ENCODE data around the gene STK35.
A peak's percentile ranks its signal among the peaks of the same experiment; 100 is the strongest.

STK35 gene

GRCh38 chr20:2066461-2067122 lies 35.0 kb upstream of the STK35 start:
- no peak for DNase-seq (ENCODE audit: low read depth)

GRCh38 chr20:2080532-2081224 lies 20.9 kb upstream of the STK35 start:
- DNase-seq (ENCODE audit: low read depth), result no peak
- no peak overlapping the region for H3K4me3 ChIP-seq (ENCODE audit: low read length)
- TF ChIP-seq CTCF (IDR thresholded peaks at IDR 0.05; ENCODE audit: insufficient read depth, low read depth, low read length, missing control alignments), result no peak

More at GRCh38 chr20:2066461-2067122, 35.0 kb upstream of the STK35 start:
- no peak overlapping the region for H3K4me3 ChIP-seq (ENCODE audit: low read length)
- no peak for TF ChIP-seq CTCF (IDR thresholded peaks at IDR 0.05; ENCODE audit: insufficient read depth, low read depth, low read length, missing control alignments)

GRCh38 chr20:2084703-2085102 lies 16.9 kb upstream of the STK35 start:
- DNase-seq (ENCODE audit: low read depth), result peak; percentile 58
- no peak overlapping the region for H3K4me3 ChIP-seq (ENCODE audit: low read length)
- no peak for TF ChIP-seq CTCF (IDR thresholded peaks at IDR 0.05; ENCODE audit: insufficient read depth, low read depth, low read length, missing control alignments)

- TF ChIP-seq CTCF (IDR thresholded peaks at IDR 0.05; ENCODE audit: insufficient read depth, low read depth, low read length, missing control alignments), result no peak
- DNase-seq (ENCODE audit: low read depth), result no peak
- H3K4me3 ChIP-seq (ENCODE audit: low read length), result no peak overlapping the region
Observed at GRCh38 chr20:2086177-2086979, 15.2 kb upstream of the STK35 start.

GRCh38 chr20:2086980-2087377 lies 14.6 kb upstream of the STK35 start:
- TF ChIP-seq CTCF (IDR thresholded peaks at IDR 0.05; ENCODE audit: insufficient read depth, low read depth, low read length, missing control alignments), result no peak
- no peak overlapping the region for H3K4me3 ChIP-seq (ENCODE audit: low read length)
- no peak for DNase-seq (ENCODE audit: low read depth)

- TF ChIP-seq CTCF (IDR thresholded peaks at IDR 0.05; ENCODE audit: insufficient read depth, low read depth, low read length, missing control alignments), result no peak
- H3K4me3 ChIP-seq (ENCODE audit: low read length), result no peak overlapping the region
- no peak for DNase-seq (ENCODE audit: low read depth)
Observed at GRCh38 chr20:2088891-2089290, 12.7 kb upstream of the STK35 start.
